IMR-90 (cell line): Measurements from ENCODE around the gene NKX2-1.

Source experiments
- BHLHE40 ChIP-seq: fragments of 150-350 bp; IDR thresholded peaks from 2 replicates; pipeline ENCODE4 v1.6.1; 2016; ENCODE audit warnings: mild to moderate bottlenecking, low read depth, low read length
- CEBPB ChIP-seq: IDR thresholded peaks from 2 replicates; pipeline ENCODE4 v1.6.1; 2012; ENCODE audit warnings: low read depth, low read length, improper control_type of control experiment
- CHD1 ChIP-seq: IDR thresholded peaks from 2 replicates; pipeline ENCODE4 v1.6.1; 2012; ENCODE audit warnings: low read depth, low read length, improper control_type of control experiment
- FOS ChIP-seq: fragments of 150-350 bp; IDR thresholded peaks from 2 replicates; pipeline ENCODE4 v1.6.1; 2016; ENCODE audit warnings: low read depth, low read length
- MAFK ChIP-seq: IDR thresholded peaks from 2 replicates; pipeline ENCODE4 v1.6.1; 2012; ENCODE audit warnings: low read depth, low read length, improper control_type of control experiment
- MAZ ChIP-seq: IDR thresholded peaks from 2 replicates; pipeline ENCODE4 v1.6.1; 2012; ENCODE audit warnings: low read depth, mild to moderate bottlenecking, low read length, improper control_type of control experiment, moderate library complexity, borderline replicate concordance
- MXI1 ChIP-seq: IDR thresholded peaks from 2 replicates; pipeline ENCODE4 v1.6.1; 2012; ENCODE audit warnings: low read depth, mild to moderate bottlenecking, low read length, moderate library complexity, borderline replicate concordance
- NFE2L2 ChIP-seq: fragments of 150-350 bp; IDR thresholded peaks from 2 replicates; pipeline ENCODE4 v1.6.1; 2016; ENCODE audit warnings: low read depth, mild to moderate bottlenecking, low read length
- POLR2A ChIP-seq: IDR thresholded peaks from 2 replicates; pipeline ENCODE4 v1.6.1; 2012; ENCODE audit warnings: mild to moderate bottlenecking, low read depth, low read length
- RAD21 ChIP-seq: IDR thresholded peaks from 2 replicates; pipeline ENCODE4 v1.6.1; 2012; ENCODE audit warnings: low read length, improper control_type of control experiment
- RCOR1 ChIP-seq: IDR thresholded peaks from 2 replicates; pipeline ENCODE4 v1.6.1; 2012; ENCODE audit warnings: mild to moderate bottlenecking, low read length, improper control_type of control experiment; ENCODE audit not compliant: insufficient replicate concordance
- RFX5 ChIP-seq: IDR thresholded peaks from 2 replicates; pipeline ENCODE4 v1.8.0; 2012; ENCODE audit warnings: low read depth, mild to moderate bottlenecking, low read length, moderate library complexity
- SMC3 ChIP-seq: fragments of 150-350 bp; IDR thresholded peaks from 2 replicates; pipeline ENCODE4 v1.6.1; 2016; ENCODE audit warnings: low read depth, mild to moderate bottlenecking, antibody characterized with exemption, low read length, moderate library complexity
- TF ChIP-seq, protein P1 (sequence below): conservative IDR thresholded peaks from 2 replicates; pipeline ENCODE4 v1.5.1; 2012; ENCODE audit warnings: mild to moderate bottlenecking, low read depth, low read length, improper control_type of control experiment

DNA sequence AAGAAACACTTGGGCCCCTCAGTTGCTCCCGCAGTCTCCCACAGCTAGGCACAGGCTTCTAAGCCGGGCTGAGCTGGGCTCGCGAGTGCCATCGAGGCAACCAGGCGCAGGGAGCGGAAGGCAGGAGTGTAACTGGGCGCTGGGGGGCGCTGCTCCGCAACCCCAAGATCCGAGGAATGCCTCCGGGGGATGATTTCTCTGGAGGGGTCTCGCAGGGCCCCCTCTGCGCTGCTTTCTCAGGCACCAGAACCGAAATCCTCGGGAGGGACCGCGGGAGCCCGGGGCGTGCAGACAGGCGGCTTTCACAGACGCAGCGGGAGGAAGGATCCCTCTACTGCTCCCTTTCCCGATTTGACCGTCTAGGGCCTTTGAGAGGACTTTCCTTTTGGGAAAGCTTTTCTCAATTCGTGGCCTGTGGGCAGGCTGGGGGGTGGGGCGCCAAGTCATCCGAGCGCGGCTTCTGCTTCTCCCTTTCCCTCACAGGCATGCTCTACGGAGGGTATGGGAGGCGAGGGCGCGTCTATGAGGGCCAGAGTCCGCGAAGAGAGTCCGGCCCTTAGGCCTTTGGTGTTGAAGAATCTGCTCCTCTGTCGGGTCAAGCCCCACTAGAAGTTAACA, 4.3 kb upstream of the NKX2-1 start:
- TF ChIP-seq, protein P1, sequence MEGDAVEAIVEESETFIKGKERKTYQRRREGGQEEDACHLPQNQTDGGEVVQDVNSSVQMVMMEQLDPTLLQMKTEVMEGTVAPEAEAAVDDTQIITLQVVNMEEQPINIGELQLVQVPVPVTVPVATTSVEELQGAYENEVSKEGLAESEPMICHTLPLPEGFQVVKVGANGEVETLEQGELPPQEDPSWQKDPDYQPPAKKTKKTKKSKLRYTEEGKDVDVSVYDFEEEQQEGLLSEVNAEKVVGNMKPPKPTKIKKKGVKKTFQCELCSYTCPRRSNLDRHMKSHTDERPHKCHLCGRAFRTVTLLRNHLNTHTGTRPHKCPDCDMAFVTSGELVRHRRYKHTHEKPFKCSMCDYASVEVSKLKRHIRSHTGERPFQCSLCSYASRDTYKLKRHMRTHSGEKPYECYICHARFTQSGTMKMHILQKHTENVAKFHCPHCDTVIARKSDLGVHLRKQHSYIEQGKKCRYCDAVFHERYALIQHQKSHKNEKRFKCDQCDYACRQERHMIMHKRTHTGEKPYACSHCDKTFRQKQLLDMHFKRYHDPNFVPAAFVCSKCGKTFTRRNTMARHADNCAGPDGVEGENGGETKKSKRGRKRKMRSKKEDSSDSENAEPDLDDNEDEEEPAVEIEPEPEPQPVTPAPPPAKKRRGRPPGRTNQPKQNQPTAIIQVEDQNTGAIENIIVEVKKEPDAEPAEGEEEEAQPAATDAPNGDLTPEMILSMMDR: no peak
- no peak for TF ChIP-seq RAD21
- TF ChIP-seq POLR2A: no peak
- TF ChIP-seq FOS: no peak
- no peak for TF ChIP-seq RCOR1
- no peak for TF ChIP-seq MAZ
- TF ChIP-seq CHD1: no peak
- no peak for TF ChIP-seq RFX5
- TF ChIP-seq CEBPB: no peak
- no peak for TF ChIP-seq MXI1
- no peak for TF ChIP-seq SMC3
- TF ChIP-seq MAFK: no peak
- TF ChIP-seq BHLHE40: no peak
- no peak for TF ChIP-seq NFE2L2
